HG03280 (cell line): ENCODE measurements around the gene CD80.
A peak's percentile ranks its signal among the peaks of the same experiment; 100 is the strongest.
"Not testable (repeated sequence)": the region's sequence is repeated elsewhere in the genome, so short reads cannot be mapped to it uniquely, and the experiment has no call there.

Source experiments
- ATAC-seq: cut with Tn5 transposase; IDR thresholded peaks from one replicate; pipeline ENCODE4 v1.9.1; 2021; ENCODE audit warnings: mild to moderate bottlenecking, moderate library complexity; ENCODE audit not compliant: unreplicated experiment

Gene CD80, protein sequence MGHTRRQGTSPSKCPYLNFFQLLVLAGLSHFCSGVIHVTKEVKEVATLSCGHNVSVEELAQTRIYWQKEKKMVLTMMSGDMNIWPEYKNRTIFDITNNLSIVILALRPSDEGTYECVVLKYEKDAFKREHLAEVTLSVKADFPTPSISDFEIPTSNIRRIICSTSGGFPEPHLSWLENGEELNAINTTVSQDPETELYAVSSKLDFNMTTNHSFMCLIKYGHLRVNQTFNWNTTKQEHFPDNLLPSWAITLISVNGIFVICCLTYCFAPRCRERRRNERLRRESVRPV

DNA sequence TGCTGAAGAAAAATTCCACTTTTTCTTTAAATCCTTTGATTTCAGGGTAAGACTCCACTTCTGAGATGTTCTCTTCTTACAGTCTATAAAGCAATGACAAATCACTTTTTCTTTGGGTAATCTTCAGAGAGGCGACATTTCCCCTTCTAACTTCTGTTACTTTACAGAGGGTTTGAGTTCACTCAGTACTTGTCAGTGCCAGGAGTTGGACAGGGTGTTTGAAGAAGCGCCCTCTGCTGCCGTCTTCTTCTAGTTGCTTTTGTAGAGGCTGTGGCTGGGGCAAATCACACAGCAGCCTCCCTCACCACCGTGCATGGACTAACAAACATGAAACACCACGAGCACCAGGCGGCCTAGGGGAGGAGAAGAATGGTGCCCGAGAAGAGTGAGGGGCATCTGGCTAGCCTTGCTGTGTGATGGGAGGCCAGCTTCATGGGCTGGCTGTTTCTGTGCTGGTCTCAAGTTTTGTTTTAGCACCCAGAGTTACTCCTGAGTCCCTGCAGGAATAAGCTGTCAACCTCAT, at the start of gene CD80:
TSS of gene CD80 (minus strand) at position 174 of the 523 bp plus-strand sequence. CDS start 1,886 bp downstream, outside the sequence.
- peak; percentile 54 for ATAC-seq

DNA sequence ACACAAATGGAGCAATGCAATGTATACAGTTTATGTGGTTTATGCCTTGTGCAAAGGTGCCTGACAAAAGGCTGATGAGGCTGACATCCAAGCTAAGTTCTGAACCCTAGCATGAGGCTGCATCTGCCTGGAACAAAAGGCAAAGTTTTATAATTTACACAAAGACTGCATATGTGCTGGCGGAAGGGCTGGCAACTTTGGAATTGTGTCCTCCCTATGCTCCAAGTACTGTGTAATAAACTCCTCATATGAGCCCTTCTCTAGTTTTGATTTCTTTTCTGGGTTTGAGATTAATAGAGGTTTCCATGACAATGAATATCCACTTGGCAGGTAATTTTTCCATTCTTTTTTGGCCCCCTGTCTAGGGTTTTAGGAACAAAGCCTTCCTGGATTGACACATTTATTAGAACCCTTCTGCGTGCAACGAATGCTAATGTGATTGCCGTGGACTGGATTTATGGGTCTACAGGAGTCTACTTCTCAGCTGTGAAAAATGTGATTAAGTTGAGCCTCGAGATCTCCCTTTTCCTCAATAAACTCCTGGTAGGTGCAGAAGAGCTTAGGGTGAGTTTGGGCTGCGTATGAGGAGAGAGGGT, 49.1 kb upstream of the CD80 start:
- ATAC-seq: no peak

DNA sequence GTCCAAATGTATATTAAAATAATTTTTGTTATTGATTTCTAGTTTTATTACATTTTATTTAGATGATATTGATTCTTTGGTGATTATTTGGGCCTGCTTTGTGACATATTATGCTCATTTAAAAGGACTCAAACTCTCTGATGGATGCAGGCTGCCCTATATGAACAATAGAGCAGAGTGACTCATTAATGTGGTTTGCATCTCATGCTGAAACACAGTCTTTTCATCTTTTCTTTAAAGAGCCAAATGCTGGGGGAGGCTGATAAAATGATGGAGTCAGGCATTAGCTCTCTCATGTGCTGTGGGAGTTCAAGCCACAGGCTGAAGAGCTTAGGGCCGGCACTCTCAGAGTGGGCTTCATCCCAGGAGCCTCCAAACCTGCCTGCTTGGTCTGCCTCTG, 45.5 kb upstream of the CD80 start:
- no peak for ATAC-seq

DNA sequence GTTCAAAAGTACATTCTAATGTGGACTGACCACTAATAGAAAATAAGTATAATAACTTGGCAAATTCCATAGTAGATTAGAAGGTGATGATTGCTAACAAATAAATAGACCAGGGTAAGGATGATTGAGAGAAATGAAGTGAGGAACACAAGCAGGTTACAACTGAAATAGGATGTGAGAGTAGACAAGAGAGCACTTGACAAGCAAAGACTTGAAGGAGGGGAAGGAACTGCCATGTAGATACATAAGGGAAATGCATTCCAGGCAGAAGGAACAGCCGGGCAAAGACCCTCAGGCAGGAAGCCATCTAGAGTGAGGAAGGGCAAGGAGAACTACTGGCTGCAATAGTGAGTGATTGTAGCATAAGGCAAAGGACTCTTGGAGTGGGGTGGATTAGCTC, 43.3 kb upstream of the CD80 start:
- ATAC-seq: no peak

DNA sequence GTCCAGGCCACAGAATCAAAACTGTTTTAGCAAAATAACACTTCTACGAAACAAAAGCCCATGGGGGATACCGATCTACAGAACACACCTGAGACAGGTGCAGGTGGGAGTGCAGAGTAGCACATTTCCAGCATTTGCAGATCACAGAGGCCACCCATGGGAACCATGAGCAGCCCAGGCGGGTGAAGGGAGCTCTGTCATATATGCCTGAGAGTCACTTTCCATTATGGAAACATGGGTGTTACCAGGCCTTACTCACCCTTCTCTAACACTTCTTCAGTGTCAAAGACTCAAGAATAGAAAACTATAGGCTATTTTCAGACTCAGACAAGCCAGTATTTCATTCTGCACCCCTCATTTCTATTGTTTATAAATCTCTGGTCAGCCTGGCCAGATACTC, 41.7 kb upstream of the CD80 start:
- ATAC-seq: peak; percentile 23

DNA sequence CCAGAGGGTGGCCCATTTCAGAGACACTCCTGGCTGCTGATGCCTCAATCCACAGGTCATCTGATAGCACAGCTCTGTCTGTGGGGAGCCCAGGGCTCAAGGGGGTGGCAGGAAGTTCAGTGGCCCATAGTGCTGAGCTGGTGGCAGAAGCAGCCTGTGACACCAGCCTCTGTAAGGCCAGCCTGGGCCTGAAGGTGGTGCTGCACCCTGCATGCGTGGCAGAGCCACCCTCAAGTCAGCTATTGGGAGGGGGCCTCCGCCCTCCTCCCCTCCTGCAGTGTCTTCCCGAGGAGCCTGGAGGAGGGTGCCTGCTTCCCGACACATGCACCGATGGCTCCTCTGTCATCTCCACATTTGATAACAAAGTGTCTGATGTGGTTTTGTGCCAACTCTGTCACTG, 41.3 kb upstream of the CD80 start:
- peak; percentile 77 for ATAC-seq

DNA sequence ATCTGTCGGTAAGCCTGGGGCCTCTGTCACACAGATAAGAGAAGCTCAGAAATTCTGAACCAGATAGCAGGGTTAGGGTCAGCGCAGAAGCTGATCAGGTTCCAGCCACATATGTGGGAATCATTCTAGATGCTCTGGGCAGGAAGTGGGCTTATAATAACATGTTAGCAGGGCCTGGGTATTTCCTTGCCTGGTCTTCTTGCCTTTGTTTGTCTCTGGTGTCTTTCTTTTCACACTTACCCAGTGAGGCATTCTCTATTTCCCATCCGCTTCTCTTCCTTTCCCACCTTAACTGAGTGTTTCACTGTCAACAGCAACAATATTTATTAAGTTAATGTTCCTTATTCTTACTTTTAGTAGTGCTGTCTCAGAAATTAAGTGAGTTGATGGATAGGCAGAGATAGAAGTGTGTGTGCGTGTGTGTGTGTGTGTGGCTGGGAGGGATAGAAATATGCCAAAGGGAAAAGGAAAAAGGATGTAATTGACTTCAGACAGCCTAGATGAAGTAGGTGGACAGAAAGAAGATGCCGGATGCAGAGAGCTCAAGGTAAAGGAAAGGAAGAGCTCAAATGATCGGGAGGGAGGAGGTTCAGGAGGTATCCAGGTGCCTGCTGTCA, 40.3 kb upstream of the CD80 start:
- no peak for ATAC-seq

DNA sequence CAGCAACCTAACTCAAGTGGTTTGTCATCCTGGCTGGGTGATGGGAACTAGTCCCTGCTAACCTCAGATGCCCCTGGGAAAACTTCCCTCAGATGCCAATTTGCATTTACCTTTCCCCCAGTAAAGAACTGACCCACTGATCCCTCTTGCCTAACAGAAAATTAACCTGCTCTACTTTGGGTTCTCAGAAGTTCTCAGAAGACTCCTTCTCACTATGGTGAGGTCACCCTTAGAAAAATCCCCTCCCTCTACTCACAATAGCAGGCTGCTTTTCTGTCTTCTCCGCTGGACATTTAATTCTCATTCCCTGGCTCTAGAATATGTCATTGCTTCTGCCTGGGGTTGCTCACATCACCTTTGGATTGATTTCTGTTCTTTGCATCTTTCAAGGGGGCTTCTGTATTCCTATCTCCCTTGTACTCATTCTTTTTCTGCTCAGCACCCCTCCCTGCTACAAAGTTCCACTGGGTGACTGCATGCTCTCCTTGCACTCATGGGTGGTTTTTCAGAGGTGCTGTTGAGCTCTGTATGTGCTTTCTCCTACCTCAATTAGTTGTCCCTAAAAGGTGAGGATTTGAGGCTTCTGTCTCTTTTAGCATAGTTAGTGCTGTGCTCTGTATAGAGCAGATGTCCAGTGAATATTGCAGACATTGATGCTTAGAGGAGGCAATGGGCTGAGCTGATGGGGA, 39.1 kb upstream of the CD80 start:
- peak; percentile 35 for ATAC-seq

DNA sequence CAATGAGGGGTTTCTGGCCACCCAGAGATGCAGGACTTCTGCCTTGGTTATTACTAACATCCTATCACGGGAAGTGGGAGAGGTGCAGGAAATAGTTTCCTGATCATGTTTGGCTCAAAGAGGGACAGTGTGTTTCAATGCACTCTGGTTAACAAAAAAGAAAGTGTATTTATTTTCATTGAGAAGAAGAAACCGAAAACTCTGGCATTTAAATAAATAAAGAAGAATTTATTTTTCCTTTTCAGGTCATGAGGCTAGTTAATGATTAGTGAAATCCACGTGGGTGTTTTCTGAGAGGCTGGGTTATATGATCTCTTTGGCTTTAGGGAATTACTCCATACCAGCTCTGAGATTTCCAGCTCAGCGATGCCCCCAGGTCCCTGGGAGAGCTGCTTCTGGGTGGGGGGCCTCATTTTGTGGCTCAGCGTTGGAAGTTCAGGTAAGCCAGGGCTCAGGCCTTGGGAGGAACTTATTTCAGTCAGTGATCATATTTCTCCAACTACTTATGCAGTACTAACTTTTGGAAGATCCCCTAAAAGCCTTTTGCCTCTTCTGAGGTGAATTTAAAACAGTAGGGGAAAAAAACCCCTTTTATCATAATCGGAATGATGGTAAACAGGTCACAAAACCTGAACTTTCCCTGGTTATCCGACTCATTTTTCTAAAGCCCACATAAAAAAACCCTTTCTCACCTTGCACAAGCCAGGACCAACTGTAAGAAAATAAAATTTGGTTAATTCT, 38.3 kb upstream of the CD80 start, which contains the start of gene PLA1A:
TSS of gene PLA1A (plus strand) at position 338 of the 741 bp plus-strand sequence. CDS start at position 367, 29 bp downstream.
- ATAC-seq: no peak

DNA sequence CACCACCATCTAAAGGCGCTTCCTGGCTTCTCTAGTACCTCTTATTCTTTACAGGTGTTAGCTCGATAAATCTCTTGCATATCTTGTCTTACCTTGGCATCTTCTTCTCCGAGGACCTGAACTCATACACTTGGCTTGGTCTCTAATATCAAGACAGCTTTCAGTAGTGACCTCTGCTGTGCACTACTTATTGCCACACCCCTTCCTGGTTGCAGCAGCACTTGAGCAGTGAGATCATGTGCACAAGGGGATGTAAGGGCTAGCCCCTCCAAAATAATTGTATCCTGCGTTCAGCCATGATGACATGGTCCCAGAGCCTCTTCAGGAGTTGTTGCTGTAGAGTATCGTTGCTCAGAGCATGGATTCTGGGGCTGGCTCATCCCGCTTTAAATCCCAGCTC, 37.0 kb upstream of the CD80 start:
- ATAC-seq: no peak

DNA sequence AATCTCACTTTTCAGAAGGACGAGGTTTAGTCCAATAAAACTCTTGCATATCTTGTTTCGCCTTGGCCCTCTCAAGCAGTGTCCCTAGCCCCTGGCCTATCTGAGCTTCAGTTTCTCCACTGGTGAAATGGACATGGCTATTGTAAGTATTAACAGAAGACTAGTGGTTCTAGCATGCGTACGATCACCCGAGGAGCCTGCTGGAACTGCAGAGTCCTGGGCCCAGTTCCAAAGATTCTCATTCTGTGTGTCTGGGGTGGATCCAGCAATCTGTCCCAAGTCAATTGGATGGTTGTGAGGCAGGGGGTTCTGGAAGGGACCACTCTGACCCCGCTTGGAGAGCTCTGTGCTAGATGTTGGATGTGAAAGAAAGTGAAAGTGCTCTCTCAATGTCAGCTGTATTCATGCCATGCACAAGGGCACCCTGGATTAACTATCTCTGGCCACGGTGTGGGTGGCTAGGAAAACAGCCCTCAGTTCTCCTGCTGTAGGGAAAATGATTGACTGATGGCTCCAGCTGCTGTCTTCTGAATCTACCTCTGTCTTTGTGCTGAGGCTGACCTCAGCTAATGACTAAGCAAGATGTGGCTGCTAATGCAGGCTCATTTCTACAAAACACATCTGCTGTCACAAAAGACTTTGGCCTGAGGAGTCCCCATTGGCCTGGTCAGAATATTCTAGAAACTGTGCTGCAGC, 36.4 kb upstream of the CD80 start:
- ATAC-seq: no peak

DNA sequence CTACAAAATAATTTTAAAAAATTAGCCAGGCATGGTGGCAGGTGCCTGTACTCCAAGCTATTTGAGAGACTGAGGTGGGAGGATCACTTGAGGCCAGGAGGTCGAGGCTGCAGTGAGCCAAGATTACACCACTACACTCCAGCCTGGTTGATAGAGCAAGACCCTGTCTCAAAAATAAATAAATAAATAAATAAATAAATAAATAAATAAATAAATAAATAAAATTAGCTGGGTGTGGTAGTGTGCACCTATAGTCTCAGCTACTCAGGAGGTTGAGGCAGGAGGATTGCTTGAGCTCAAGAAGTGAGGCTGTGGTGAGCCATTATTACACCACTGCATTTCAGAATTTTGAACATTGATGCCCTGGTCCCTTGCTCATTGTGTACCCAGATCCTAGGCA, 35.5 kb upstream of the CD80 start:
- ATAC-seq: not testable (repeated sequence)

DNA sequence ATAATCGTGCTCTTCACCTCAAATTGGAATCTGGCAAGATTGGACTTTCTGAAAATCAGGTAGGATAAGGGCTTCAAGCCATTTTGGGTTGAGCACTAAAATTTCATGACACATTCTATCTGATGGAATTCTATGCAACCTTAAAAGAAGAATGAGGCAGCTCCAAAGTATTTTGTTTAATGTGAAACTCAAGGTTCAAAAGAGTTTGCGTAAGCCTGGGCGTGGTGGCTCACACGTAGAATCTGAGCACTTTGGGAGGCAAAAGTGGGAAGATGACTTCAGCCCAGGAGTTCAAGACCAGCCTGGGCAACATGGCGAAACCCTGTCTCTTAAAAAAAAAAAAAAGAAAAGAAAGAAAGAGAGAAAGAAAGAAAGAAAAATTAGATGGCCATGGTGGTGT, 34.7 kb upstream of the CD80 start:
- no peak for ATAC-seq

DNA sequence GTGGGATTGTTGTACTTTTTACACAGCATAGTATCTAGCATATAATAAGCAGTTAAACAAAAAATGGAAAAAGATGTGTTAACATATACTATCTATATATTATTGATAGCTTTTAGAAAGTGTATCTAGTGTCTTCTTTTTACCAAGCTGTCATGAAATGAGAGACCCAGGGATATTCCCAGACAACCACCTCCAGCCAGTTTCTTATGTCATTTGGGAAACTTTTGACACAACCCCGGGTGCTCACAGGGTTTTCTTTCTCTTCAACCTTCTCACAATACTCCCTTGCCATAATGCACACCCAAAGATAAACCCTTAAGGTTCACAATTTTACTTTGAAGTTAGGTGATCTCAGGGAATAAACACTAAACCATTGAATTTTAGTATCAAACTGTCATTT, 33.4 kb upstream of the CD80 start:
- ATAC-seq: no peak

DNA sequence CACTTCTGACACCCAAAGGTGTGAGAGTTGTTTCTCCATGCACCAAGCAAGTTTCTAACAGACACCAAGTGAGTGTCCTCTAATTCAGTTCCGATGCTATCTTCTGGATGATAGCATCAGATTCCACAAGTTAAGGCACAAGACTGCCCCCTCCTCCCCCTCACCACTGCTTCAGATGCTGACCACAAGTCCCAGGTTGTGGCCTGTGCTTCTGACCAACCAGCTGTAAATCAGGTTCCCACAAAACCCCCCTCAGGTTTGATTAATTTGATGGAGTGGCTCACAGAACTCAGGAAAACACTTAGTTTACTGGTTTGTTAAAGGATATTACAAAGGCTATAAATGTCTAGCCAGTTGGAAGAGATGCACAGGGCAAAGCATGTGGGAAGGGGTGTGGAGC, 31.3 kb upstream of the CD80 start:
- ATAC-seq: no peak

DNA sequence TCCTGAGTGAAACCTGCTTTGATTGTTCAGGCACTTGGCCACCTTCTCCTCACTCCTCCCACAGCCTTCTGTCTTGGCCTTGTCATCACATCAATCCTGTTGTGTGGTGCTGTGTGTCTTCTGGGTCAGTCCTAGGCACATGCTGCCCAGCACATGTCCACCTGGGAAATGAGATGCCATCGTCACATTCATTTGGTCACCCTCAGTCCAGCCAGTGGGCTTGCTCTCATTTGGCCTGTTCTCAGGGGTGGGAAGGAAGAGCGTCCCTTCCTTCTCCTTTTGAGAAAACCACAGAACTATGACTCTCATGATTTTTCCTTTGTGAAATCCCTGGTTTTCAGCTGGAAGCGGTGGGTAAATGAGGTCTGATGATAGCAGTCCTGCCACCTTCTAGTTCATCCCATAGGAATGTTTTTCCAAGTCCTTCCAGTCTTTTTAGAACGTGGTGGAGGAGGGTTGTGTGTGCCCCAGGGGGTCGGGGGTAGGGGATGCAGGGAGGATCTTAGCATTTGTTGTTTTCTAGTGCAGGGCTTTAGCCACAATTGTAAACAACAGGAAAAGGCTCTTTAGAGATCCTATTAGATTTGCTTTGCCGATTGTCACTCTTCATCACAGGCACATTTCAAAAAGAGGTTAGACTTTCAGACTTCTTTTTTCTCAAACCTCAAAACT, 29.8 kb upstream of the CD80 start:
- ATAC-seq: no peak

DNA sequence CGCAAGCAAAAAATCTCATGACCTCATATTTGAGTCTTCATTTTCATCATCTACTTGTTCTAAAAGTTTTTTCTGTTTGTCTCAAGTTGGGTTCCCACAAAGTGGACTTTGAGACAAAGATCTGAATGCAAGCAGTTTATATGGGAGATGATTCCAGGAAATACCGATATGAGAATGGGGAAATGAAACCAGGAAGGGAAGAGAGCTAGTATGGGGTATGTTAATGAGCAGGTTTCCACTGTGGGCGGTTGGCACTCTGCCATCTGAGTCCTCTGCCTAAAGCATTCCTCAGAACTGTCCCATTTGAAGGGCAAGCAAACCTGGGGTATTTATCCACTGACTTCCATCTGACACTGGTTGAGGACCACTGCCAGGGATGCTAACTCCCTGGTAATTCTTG, 28.7 kb upstream of the CD80 start:
- no peak for ATAC-seq

DNA sequence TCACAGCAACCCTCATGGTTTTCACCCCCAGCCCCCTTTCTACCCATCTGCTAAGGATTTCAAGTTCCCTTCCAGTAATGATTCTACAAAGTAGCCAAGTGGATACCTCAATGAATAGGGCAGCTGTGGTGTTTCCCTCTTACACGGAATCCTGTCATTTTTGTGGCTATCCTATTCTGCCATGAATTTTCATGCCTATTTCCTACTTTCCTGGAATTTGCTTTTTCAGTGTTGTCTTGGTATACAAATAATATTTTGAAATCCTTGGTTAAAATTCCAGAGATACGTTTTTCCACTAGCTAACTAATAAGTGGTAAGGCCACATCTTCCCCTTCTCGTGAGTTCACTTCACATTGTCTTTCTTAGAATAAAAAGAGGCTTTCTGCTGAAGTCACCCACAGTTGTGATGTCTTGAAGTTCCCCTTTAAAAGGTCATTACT, 27.3 kb upstream of the CD80 start:
- no peak for ATAC-seq

DNA sequence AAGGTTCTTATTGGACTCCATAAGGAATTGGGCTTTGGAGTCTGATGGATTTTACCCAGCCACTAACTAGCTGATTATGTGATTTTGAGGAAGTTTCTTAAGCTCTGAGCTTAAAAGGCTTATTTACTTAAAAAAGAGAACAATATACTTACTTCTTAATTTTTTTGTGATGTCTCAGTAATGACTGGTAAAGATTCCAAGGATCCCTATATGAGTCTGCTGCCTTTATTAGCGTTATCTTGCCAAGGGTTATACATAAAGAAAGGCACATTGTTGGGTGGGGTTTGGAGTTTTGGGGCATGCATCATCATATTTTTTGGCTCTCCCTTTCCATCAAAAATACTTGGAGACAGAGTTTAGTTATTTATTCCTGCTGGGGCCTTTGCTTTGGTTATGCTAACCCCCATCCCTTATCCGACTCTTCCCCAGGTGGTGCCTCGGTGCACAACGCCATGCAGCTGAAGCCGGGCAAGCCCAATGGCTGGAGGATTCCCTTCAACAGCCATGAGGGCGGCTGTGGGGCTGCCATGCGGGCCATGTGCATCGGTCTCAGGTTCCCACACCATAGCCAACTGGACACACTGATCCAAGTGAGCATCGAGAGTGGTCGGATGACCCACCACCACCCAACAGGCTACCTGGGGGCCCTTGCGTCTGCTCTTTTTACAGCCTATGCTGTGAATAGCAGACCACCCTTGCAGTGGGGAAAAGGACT, 26.6 kb upstream of the CD80 start:
- no peak for ATAC-seq
